Iris pigment epithelial cell (primary cell): ENCODE measurements around the gene VSIR.

Source experiments
- DNase-seq: peaks from one replicate; pipeline ENCODE4 v3.0.0-alpha.2; 2011; ENCODE audit warnings: low read depth

Gene VSIR

DNA sequence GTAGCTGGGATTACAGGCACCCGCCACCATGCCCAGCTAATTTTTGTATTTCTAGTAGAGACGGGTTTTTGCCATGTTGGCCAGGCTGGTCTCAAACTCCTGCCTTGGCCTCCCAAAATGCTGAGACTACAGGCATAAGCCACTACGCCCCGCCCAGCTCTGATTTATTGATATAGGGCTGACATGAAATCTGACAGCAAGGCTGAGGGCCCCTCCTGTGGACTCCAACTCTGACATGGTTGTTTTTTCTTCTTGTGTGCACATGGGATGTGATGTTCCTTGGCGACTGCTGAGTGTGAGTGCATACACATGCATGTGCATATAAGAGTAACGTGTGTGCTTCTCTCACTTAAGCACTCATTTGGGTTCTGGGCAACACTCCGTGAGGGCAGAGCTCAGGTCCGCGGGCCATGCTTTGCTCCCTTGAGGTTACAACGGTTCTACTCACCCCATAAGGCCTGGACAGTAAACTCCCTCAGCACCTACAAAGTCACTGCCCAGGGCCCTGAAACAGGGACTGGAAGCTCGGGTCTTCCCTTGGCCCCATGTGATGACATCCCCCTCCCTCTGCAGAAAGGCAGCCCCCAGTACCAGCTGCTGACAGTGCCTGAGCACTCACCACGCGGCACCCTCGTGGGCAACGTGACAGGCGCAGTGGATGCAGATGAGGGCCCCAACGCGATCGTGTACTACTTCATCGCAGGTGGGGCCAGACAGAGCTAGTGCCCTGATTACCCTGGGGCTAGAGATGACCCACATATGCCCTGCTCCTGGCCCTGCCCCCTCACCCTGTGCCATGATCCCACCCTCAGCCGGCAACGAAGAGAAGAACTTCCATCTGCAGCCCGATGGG lies 33.6 kb upstream of the VSIR start:
- DNase-seq = no peak

- DNase-seq = peak; percentile 29
Observed at GRCh38 chr10:71805776-71806703, 32.7 kb upstream of the VSIR start.

GRCh38 chr10:71804077-71804476 lies 30.8 kb upstream of the VSIR start:
- DNase-seq = no peak

DNA sequence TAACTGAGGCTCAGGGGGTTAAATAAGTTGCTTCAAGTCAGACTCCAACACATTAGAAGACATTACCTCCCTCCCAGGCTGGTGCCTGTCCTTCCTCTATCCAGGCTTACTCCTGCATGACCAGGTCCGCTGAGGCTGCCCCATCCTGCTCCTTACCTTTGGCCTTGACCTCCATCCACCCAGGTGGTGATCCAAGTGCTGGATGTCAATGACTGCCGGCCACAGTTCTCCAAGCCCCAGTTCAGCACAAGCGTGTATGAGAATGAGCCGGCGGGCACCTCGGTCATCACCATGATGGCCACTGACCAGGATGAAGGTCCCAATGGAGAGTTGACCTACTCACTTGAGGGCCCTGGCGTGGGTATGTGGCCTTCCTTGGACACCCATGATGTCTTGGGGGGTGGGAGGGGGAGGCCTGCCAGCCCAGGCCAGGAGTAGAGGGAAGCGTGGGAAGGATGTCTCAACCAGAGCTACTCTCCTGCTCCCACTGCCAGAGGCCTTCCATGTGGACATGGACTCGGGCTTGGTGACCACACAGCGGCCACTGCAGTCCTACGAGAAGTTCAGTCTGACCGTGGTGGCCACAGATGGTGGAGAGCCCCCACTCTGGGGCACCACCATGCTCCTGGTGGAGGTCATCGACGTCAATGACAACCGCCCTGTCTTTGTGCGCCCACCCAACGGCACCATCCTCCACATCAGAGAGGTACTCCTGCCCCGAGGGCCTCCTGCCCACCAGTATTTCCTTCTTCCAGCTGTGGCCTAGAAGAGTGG lies 29.6 kb upstream of the VSIR start:
- no peak for DNase-seq

DNA sequence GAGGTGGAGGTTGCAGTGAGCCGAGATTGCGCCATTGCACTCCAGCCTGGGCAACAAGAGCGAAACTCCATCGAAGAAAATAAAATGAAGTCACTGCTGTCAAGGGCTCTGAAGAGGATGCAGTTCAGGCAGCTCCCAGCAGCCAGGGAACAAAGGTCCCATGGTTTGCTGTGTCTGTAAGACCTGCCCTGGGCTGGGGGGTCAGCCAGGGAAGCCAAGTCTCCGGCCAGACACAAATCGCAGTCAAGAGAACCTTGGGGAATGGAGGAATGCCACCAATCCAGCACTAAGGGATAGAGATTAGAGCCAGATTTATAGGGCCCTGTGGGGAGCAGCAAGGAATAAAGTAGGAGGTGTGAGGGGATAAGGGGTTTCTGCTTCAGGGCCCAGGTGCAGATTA lies 28.9 kb upstream of the VSIR start:
- no peak for DNase-seq

DNA sequence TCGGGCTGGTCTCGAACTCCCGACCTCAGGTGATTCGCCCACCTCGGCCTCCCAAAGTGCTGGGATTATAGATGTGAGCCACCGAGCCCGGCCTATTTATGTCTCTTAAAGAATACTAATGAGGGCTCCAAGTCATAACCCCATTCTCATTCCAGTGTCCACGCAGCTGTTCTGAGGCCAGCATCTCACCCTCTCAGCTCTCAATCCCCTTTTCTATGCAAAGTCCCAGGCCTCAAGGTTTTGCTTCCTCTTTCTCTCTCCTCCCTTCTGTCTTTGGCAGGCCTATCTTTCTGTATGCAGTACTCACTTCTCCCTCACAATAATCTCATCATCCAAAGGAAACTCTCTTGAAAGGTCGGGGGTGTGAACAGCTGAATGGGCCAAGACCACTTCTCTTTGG lies 28.0 kb upstream of the VSIR start:
- no peak for DNase-seq

GRCh38 chr10:71799608-71800453 lies 26.5 kb upstream of the VSIR start:
- DNase-seq = no peak

GRCh38 chr10:71799112-71799511 lies 25.8 kb upstream of the VSIR start:
- no peak for DNase-seq

DNA sequence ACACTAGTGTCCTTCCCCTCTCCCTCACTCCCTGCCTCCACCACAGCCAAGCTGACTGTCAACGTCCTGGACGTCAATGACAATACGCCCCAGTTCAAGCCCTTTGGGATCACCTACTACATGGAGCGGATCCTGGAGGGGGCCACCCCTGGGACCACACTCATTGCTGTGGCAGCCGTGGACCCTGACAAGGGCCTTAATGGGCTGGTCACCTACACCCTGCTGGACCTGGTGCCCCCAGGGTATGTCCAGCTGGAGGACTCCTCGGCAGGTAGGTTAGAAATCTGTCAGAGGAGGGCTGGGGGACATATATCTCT lies 24.9 kb upstream of the VSIR start:
- no peak for DNase-seq

DNA sequence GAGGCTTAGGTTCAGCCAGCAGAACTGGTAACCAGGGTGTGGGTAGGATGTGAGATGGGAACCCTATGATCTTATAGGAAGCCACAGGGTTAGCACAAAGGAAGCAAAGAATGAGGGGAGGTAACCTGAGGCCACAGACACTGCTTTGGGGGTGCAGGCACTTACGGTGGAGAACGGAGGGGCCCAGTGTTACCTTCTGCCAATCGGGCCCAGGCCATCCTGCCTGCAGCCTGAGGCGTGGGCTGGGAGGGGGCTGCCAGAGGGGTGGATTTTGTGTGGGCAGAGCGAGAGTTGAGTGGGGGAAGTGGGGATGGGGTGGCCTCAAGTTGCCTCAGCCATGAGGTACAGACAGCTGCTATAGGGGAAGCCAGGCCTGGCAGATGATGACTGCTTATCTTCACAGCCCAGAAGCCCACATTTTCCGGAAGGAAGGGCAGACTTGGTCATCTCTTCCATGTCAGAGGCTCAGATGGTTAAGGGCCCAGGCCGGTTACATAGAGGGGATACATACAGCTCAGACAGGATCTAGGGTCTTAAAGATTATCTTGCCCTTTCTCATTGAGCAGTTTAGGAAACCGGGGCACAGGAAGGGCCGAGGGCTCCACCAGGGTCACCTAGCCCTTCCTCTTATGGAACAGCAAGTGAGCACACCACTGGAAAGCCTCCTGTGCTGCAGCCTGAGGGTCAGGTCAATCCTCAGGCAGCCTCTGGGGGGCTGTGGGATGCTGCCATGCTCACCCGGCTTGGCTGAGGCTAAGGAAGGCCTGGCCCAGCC lies 24.4 kb upstream of the VSIR start:
- DNase-seq = no peak

DNA sequence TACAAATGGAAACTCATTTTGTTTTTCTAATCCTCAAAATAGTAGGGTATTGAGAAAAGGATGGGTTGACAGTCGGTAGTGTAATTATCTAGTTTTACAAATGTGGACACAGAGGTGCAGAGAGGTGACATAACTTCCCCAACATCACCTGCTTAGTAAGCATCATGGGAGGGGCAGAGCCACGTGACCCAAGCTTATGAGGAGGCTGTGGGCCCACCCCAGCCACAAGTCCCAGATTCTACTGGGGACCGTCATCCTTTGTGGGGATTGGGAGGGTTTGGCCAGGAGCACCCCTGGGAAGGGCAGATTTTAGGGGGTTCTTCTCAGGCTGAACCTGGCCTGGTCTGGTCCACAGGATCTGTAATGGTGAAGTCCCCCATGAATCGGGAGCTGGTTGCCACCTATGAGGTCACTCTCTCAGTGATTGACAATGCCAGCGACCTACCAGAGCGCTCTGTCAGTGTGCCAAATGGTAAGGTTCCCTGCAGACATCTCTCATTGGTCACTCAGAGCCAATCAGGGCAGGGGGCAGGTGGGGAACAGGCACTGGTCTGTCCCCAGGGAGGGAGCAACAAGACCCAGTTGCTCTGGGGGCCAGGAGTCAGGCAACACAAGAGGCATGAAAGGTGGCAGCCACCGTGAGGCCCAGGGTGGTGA lies 23.6 kb upstream of the VSIR start:
- no peak for DNase-seq

DNA sequence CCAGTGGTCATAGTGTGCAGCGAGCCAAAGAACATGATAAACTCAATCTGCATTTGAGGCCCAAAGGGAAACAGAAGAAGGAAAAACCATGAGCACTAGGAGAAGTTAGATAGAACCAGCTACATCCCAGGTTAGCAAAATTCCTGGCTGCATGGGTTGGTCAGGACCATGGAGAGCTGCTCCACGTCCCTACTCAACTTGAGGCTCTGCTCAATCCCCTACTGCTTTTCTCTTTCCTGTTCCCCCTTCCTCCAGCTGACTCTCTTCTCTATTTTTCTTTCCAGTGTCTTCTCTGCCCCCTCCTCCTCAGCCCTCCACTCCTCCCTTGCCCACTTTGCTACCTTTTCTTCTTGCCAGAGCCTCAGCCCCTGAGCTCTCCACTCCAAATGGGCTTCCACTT lies 21.9 kb upstream of the VSIR start:
- DNase-seq = peak; percentile 28

DNA sequence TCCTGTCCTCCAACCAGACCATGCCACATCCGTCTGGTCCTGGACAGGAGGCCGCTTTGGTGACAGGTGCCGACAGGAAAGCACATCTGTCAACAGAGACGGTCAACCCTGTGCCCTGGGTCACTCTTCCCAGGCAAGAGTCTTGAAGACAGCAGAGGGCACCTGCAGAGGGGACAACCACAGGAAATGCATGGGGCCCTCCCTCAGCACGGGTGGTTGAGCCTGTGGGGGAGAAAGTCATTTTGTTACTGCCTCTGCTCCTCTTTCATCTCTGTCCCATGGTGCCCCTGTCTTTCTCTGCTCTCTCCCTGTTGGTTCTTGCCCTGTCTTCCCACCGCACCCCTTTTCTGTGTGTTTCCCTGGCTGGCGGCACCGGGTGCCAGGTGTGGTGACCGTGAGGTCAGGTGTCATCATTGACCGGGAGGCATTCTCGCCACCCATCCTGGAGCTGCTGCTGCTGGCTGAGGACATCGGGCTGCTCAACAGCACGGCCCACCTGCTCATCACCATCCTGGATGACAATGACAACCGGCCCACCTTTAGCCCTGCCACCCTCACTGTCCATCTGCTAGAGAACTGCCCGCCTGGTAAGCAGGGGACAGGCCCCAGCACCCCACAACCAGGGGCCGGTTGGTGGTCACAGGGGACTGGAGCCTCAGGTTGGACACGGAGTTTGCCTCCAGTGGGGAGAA lies 17.6 kb upstream of the VSIR start:
- DNase-seq = no peak

- no peak for DNase-seq
Observed at GRCh38 chr10:71789871-71790270, 16.6 kb upstream of the VSIR start.

DNA sequence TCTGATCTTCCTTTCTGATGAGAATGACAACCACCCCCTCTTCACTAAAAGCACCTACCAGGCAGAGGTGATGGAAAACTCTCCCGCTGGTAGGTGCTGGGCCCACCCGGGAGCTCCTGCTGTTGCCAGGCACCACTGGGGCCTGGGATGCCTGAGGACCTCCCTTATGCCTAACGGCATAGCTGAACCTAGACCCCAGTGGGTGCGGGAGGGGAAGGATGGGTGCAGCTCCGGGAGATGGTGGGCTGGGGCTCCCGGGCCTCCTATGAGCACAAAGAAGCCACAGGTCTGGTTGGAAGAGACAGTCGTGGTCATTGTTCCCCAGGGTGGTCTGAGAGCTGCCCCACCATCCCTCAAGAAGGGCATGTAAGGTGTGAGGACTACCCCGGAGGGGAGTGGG lies 15.6 kb upstream of the VSIR start:
- DNase-seq = no peak

DNA sequence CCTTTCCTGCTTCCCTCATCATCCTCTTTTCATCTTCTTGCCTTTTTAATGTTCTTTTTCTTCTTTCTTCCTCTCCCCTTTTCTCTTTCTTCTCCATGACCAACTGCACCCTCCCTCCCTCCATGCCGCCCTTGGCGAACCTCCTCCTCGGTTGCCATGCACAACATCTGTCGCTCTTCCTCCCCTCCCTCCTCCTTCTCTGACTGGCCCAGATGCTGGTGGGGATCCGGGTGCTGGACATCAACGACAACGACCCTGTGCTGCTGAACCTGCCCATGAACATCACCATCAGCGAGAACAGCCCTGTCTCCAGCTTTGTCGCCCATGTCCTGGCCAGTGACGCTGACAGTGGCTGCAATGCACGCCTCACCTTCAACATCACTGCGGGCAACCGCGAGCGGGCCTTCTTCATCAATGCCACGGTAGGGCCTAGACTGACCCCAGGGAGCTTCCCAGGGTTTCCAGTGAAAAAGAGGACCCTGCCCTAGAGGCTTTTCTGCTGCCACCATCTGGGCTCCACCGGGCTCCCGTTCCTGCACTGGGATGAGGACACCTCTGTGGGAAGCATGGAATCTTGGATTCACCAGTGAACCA lies 11.5 kb upstream of the VSIR start:
- no peak for DNase-seq

DNA sequence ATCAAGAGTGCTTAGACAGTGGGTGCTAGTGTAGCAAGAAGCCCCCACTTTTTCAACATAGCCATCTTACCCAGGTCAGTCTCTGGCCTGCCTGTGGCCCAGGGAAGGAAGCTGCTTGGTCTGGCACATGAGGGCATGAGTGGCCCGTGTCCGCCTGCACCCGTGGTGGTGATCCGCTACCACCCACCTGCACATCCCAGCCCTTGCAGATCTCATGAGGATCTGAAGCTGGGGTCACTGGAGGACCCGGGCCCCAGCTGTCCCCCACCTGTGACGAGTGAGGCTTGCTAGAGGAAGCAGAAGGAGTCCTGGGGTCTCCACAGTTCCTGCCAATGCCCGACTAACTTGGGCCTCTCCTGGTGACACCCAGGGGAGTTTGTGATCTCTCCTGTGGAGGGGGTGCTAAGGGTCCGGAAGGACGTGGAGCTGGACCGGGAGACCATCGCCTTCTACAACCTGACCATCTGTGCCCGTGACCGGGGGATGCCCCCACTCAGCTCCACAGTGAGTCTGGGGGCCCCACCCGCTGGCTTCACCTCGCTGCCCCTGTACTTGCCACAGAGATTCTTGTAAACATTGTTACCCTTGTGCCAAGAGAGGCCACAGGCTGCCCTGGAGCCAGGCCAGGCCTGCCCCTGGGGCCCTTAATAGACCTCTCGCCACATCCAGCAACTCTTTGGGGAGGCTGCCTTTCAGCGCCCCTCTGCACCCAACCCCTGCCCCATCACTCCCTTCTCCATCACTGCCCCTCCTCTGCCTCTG lies 10.8 kb upstream of the VSIR start:
- no peak for DNase-seq

- no peak for DNase-seq
Observed at GRCh38 chr10:71782917-71783490, 9.7 kb upstream of the VSIR start.
